Measurements from ENCODE around the gene ZFP36L1. TPM values are rescaled to one million over a fixed set of nuclear protein-coding genes. Genes with fewer than 3 reads are reported as not detected.

Gene ZFP36L1
- total and polyA plus RNA-seq, 9 of the 15 experiments (the other 6 are each of a cell fraction or from before 2014, with no cell fraction given), result 1.3 to 26.6 (median 3.7) TPM

DNA sequence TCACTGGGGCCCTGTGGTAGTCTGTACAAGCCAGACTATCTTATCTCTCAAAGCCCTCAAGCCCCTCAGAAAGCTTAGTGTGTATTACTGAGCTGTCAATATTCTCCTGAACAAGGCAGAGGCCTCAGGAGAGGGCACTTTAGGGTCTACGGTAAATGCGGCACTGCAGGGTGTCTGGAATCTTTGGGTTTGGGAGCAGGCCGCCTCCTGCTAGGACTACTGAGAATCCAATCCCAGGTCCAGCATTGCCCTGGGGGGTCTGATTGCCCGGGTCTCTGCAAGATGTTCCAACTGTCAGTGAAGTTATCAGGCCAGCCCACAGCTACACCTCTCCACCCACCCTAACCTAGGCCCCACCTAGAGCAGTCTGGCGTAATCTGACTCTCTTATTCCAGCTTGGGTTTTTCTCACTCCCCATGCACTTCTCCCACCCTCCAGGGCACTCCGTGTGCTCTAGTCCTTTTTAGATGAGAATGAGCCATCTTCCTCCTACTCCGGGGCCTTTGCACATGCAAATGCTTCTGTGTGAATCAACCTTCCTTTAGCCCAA is 4.3 kb upstream of the ZFP36L1 start (continued):
- TF ChIP-seq, protein P1, sequence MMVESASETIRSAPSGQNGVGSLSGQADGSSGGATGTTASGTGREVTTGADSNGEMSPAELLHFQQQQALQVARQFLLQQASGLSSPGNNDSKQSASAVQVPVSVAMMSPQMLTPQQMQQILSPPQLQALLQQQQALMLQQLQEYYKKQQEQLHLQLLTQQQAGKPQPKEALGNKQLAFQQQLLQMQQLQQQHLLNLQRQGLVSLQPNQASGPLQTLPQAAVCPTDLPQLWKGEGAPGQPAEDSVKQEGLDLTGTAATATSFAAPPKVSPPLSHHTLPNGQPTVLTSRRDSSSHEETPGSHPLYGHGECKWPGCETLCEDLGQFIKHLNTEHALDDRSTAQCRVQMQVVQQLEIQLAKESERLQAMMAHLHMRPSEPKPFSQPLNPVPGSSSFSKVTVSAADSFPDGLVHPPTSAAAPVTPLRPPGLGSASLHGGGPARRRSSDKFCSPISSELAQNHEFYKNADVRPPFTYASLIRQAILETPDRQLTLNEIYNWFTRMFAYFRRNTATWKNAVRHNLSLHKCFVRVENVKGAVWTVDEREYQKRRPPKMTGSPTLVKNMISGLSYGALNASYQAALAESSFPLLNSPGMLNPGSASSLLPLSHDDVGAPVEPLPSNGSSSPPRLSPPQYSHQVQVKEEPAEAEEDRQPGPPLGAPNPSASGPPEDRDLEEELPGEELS (CRISPR knock-in tag; IDR thresholded peaks at IDR 0.05; ENCODE audit: borderline replicate concordance), result no peak
- TF ChIP-seq KAT8 (IDR thresholded peaks at IDR 0.05; ENCODE audit: low read depth) (no peak), PHF21A (IDR thresholded peaks at IDR 0.05; ENCODE audit: borderline replicate concordance, low read depth) (no peak), ADNP (tag; IDR thresholded peaks at IDR 0.05) (no peak), MAFF (IDR thresholded peaks at IDR 0.05; ENCODE audit: low read length) (no peak), SMAD4 (CRISPR knock-in tag; conservative IDR thresholded peaks at IDR 0.05) (no peak; the same call in 1 of the 2 replicates), CTBP1 (IDR thresholded peaks at IDR 0.05; ENCODE audit: borderline replicate concordance) (0 out of 2 replicates have a peak, but pooled peaks have one; percentile 26), SOX6 (IDR thresholded peaks at IDR 0.05) (no peak), ZNF175 (CRISPR knock-in tag; IDR thresholded peaks at IDR 0.05; ENCODE audit: low read depth) (no peak)
